Testis (tissue), 2 donors: ENCODE results near the gene GRIK5.

Source experiments
- POLR2A ChIP-seq: fragments of 450-650 bp; IDR thresholded peaks from one replicate; pipeline ENCODE4 v1.6.1; 2017; ENCODE audit warnings: antibody characterized with exemption, mild to moderate bottlenecking, moderate library complexity
- TF ChIP-seq, protein P1 (sequence below), 3 experiments: fragments of 450-650 bp in 2 of 3; fragments of 200-600 bp in 1 of 3; sonication (generic) in 1 of 3; IDR thresholded peaks; one replicate each; pipeline ENCODE4 v1.5.1; 2016 to 2019; ENCODE audit warnings: antibody characterized with exemption in 3 of 3, mild to moderate bottlenecking in 2 of 3, moderate library complexity in 1 of 3

DNA sequence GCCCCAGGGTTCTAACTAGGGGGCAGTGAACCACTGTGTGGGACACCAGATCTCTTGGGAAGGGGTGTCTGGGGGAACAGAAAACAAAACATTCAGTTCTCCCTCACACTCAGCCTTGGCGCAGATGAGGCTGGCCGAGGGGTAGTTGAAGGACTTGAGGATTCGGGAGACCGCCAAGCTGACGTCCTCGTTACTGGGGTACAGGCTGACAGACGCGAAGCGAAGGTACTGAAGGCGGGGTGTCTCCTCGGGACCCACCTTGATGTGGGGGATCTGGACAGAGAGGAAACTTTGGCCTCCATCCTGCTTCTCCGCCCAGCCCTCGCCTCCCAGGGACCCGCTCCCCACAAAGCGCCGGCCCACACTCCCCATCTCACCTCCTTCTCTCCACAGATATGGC lies 7.6 kb downstream of the GRIK5 start:
- TF ChIP-seq, protein P1, sequence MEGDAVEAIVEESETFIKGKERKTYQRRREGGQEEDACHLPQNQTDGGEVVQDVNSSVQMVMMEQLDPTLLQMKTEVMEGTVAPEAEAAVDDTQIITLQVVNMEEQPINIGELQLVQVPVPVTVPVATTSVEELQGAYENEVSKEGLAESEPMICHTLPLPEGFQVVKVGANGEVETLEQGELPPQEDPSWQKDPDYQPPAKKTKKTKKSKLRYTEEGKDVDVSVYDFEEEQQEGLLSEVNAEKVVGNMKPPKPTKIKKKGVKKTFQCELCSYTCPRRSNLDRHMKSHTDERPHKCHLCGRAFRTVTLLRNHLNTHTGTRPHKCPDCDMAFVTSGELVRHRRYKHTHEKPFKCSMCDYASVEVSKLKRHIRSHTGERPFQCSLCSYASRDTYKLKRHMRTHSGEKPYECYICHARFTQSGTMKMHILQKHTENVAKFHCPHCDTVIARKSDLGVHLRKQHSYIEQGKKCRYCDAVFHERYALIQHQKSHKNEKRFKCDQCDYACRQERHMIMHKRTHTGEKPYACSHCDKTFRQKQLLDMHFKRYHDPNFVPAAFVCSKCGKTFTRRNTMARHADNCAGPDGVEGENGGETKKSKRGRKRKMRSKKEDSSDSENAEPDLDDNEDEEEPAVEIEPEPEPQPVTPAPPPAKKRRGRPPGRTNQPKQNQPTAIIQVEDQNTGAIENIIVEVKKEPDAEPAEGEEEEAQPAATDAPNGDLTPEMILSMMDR (IDR thresholded peaks at IDR 0.05) = no peak
- TF ChIP-seq POLR2A = no peak
